HPDE6-E6E7 (cell line): ENCODE measurements around the gene TOR1B.

Source experiments
- DNase-seq: peaks from one replicate; pipeline ENCODE4 v3.0.0; 2011; ENCODE audit warnings: missing footprints; ENCODE audit errors: extremely low spot score

TOR1B gene

GRCh38 chr9:129814432-129815223 is 11.6 kb downstream of the TOR1B start:
- DNase-seq: no peak

- DNase-seq: no peak
Observed at GRCh38 chr9:129815278-129815677, 12.3 kb downstream of the TOR1B start.

GRCh38 chr9:129816501-129817435 is 13.8 kb downstream of the TOR1B start:
- DNase-seq: no peak

- peak; percentile 16 for DNase-seq
Observed at GRCh38 chr9:129822898-129823541, 20.0 kb downstream of the TOR1B start.

GRCh38 chr9:129823542-129823934 is 20.6 kb downstream of the TOR1B start:
- DNase-seq: no peak

- DNase-seq: peak; percentile 80
Observed at GRCh38 chr9:129823935-129824601, 21.1 kb downstream of the TOR1B start, which contains the start of gene TOR1A. Gene TOR1A, minus strand, starts transcription at chr9:129824136. Its CDS starts 51 bp downstream, at chr9:129824085.

- DNase-seq: no peak
Observed at GRCh38 chr9:129826344-129826743, 23.4 kb downstream of the TOR1B start.

- no peak for DNase-seq
Observed at GRCh38 chr9:129826759-129827158, 23.8 kb downstream of the TOR1B start.

GRCh38 chr9:129828051-129828450 is 25.1 kb downstream of the TOR1B start:
- no peak for DNase-seq

GRCh38 chr9:129828969-129829368 is 26.0 kb downstream of the TOR1B start:
- DNase-seq: no peak

GRCh38 chr9:129832982-129833381 is 30.0 kb downstream of the TOR1B start:
- DNase-seq: no peak

- peak; percentile 20 for DNase-seq
Observed at GRCh38 chr9:129834489-129835127, 31.6 kb downstream of the TOR1B start.

GRCh38 chr9:129835128-129835859 is 32.3 kb downstream of the TOR1B start, which contains the start of the genes C9orf78 and USP20:
Gene C9orf78, minus strand, starts transcription at chr9:129835275. Its CDS starts 54 bp downstream, at chr9:129835221.
Gene USP20, plus strand, starts transcription at chr9:129835458. Its CDS starts 17,098 bp downstream, at chr9:129852556.
- DNase-seq: peak; percentile 93

- no peak for DNase-seq
Observed at GRCh38 chr9:129835860-129836223, 32.9 kb downstream of the TOR1B start.

GRCh38 chr9:129836311-129837007 is 33.5 kb downstream of the TOR1B start:
- DNase-seq: no peak

- peak; percentile 79 for DNase-seq
Observed at GRCh38 chr9:129838707-129839259, 35.8 kb downstream of the TOR1B start.

GRCh38 chr9:129839324-129840023 is 36.5 kb downstream of the TOR1B start:
- DNase-seq: no peak

GRCh38 chr9:129840034-129840433 is 37.0 kb downstream of the TOR1B start:
- no peak for DNase-seq

GRCh38 chr9:129841071-129841470 is 38.1 kb downstream of the TOR1B start:
- no peak for DNase-seq
